HEK293T (cell line): ENCODE measurements around the gene EXOSC7.
"Not testable (repeated sequence)": the region's sequence is repeated elsewhere in the genome, so short reads cannot be mapped to it uniquely, and the experiment has no call there.

ENCODE experiments used
- CTCF ChIA-PET: fragments of 350-600 bp; formaldehyde crosslinking; extraction: SDS; loops from one replicate; lab custom pipeline; 2021; ENCODE audit warnings: antibody characterized with exemption, inconsistent platforms; lab: Yijun Ruan, JAX
- POLR2A ChIA-PET: fragments of 350-600 bp; formaldehyde crosslinking; extraction: SDS; loops from one replicate; lab custom pipeline; 2020; ENCODE audit warnings: antibody characterized with exemption, inconsistent platforms; lab: Yijun Ruan, JAX
- DNase-seq: peaks from one replicate; pipeline ENCODE4 v3.0.0; 2012; ENCODE audit warnings: mixed read lengths; ENCODE audit errors: extremely low spot score
- ARNT ChIP-seq: fragments of 450-650 bp; IDR thresholded peaks from 2 replicates; pipeline ENCODE4 v1.6.1; 2017; ENCODE audit warnings: mild to moderate bottlenecking
- BHLHE40 ChIP-seq: fragments of 450-650 bp; IDR thresholded peaks from 2 replicates; pipeline ENCODE4 v1.6.1; 2016; ENCODE audit warnings: mild to moderate bottlenecking, moderate library complexity, borderline replicate concordance
- CTBP1 ChIP-seq: fragments of 450-650 bp; IDR thresholded peaks from 2 replicates; pipeline ENCODE4 v1.6.1; 2016; ENCODE audit warnings: borderline replicate concordance
- ELF4 ChIP-seq: fragments of 450-650 bp; IDR thresholded peaks from 2 replicates; pipeline ENCODE4 v1.6.1; 2017; ENCODE audit warnings: antibody characterized with exemption
- FOXA1 ChIP-seq: fragments of 450-650 bp; IDR thresholded peaks from 2 replicates; pipeline ENCODE4 v1.6.1; 2016; ENCODE audit warnings: mild to moderate bottlenecking
- FOXK2 ChIP-seq: fragments of 450-650 bp; IDR thresholded peaks from 2 replicates; pipeline ENCODE4 v1.6.1; 2016; ENCODE audit warnings: mild to moderate bottlenecking
- FOXM1 ChIP-seq: fragments of 450-650 bp; IDR thresholded peaks from 2 replicates; pipeline ENCODE4 v1.6.1; 2017; ENCODE audit warnings: mild to moderate bottlenecking, borderline replicate concordance
- HDGF ChIP-seq: fragments of 450-650 bp; IDR thresholded peaks from 2 replicates; pipeline ENCODE4 v1.6.1; 2017; ENCODE audit warnings: antibody characterized with exemption, borderline replicate concordance
- L3MBTL2 ChIP-seq: fragments of 450-650 bp; conservative IDR thresholded peaks from 2 replicates; pipeline ENCODE4 v1.6.1; 2016; ENCODE audit warnings: mild to moderate bottlenecking
- LEF1 ChIP-seq: fragments of 450-650 bp; IDR thresholded peaks from 2 replicates; pipeline ENCODE4 v1.6.1; 2017; ENCODE audit warnings: mild to moderate bottlenecking, borderline replicate concordance
- NFRKB ChIP-seq: fragments of 450-650 bp; IDR thresholded peaks from 2 replicates; pipeline ENCODE4 v1.6.1; 2016; ENCODE audit warnings: mild to moderate bottlenecking, moderate library complexity
- SP1 ChIP-seq: fragments of 450-650 bp; IDR thresholded peaks from 2 replicates; pipeline ENCODE4 v1.6.1; 2017
- SUZ12 ChIP-seq: fragments of 450-650 bp; IDR thresholded peaks from 2 replicates; pipeline ENCODE4 v1.6.1; 2016; ENCODE audit warnings: mild to moderate bottlenecking
- TARDBP ChIP-seq: fragments of 450-650 bp; IDR thresholded peaks from 2 replicates; pipeline ENCODE4 v1.6.1; 2016
- ZNF384 ChIP-seq: fragments of 450-650 bp; IDR thresholded peaks from 2 replicates; pipeline ENCODE4 v1.6.1; 2016
- TF ChIP-seq, protein P1 (sequence below): fragments of 450-650 bp; IDR thresholded peaks from 2 replicates; pipeline ENCODE4 v1.6.1; 2016

The EXOSC7 gene

DNA sequence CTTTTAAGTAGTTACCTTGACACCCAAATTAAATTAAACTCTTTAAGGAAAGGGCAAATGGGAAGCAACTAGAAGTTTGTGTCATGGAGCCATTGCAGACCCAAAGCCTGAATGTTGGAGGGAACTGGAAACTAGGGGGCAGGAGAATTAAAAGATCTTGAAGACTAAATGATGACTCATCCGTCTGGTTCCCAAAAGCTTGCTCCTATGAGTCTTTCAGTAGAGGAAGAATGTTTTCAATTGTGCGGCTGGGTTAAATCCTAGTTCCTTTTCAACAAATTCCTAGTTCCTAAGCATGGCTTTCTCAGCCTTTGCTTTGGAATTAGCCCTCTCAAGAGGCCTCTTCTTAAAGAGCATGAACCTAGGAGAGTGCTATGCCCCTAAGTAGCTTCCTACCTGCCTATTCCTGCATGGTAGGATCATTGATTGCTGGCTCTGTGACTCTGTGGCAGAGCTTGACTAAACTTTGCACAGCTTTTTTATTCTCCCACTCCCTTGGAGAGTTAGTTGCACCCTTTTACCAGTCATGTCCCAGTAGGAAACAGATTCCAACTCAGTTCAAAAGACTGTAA, 67.8 kb downstream of the EXOSC7 start:
- DNase-seq, result no peak
- CTCF ChIA-PET, result interaction anchor here (0.6 to 6.5 kb wide), 3 partner anchors 145 to 506 kb away, joined by 3 to 52 read pairs (median 3); no protein-coding TSS in a partner anchor
- POLR2A ChIA-PET, result no interaction called here
- no peak for TF ChIP-seq SP1
- no peak for TF ChIP-seq TARDBP
- no peak for TF ChIP-seq ARNT
- no peak for TF ChIP-seq FOXA1
- no peak for TF ChIP-seq BHLHE40
- TF ChIP-seq L3MBTL2, result no peak
- no peak for TF ChIP-seq CTBP1
- no peak for TF ChIP-seq LEF1
- no peak for TF ChIP-seq NFRKB

DNA sequence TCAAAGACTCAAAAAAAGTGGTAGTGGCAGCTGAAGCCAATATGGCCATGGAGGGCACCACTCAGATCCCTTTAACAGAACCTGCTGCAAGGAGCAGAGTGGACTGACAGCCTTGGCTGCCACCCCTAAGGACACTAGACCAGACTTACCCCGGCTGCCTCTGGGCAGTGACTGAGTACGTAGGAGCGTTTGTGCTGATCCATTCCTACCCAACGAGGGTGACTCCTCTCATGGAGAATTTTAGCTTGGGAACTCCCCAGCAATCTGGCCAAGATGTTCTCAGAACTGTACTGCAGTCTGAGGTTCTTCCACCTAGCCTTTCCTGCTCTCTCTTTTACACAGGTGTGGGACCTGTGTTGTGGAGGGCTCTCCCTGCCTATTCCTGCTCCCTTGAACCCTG, 72.2 kb downstream of the EXOSC7 start:
- no peak for DNase-seq
- no peak for TF ChIP-seq HDGF
- no peak for TF ChIP-seq TARDBP
- POLR2A ChIA-PET, result no interaction called here

DNA sequence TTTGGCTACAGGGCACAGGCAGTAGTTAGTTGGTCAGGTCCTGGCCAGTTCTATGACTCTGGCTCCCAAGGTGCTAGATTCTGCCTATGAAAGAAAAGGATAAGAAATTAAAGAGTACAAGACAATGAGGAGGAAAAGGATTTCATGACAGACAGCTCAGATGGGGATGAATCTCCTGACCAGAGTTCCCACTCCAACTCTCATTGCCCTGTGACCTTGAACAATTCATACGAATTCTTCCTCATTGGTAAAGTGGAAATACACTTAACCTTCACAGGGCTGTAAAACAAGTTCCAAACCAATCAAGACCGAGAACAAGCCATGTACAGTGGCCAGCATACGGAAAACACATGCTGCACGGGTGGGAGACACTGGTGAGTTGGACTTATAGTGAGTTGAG, 73.8 kb downstream of the EXOSC7 start:
- ChIA-PET POLR2A (no interaction called here), CTCF (no interaction called here)
- DNase-seq, result no peak
- TF ChIP-seq FOXA1 (no peak), SP1 (no peak), TARDBP (no peak), SUZ12 (no peak), BHLHE40 (no peak), FOXK2 (no peak), ELF4 (no peak), HDGF (no peak), L3MBTL2 (no peak), ZNF384 (no peak), ARNT (no peak)

More for the DNA sequence above, 72.2 kb downstream of the EXOSC7 start:
- CTCF ChIA-PET, result no interaction called here

DNA sequence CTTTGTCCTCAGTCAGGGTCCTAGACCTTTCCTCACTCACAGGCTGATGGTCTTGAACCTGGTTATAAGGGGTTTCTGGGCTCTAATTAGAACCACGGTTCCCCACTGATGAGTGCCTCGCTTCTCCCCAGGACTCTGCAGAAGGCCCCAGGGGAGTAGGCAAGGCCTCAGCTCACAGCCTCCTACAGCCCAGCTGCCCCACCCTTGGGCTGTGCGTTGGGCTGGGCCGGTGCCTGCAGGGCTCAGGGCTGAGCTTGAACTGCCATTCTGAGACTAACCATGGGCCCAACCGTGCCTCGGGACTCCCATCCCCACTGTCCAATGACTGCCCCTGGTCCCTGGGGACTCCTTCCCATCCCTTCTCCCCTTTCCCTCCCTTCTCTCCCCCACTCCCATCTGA, 75.6 kb downstream of the EXOSC7 start:
- TF ChIP-seq, protein P1, sequence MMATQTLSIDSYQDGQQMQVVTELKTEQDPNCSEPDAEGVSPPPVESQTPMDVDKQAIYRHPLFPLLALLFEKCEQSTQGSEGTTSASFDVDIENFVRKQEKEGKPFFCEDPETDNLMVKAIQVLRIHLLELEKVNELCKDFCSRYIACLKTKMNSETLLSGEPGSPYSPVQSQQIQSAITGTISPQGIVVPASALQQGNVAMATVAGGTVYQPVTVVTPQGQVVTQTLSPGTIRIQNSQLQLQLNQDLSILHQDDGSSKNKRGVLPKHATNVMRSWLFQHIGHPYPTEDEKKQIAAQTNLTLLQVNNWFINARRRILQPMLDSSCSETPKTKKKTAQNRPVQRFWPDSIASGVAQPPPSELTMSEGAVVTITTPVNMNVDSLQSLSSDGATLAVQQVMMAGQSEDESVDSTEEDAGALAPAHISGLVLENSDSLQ, result no peak
- no peak for TF ChIP-seq SP1
- POLR2A ChIA-PET, result no interaction called here
- CTCF ChIA-PET, result interaction anchor here (1.5 kb wide), 1 partner anchor 159 kb away, joined by 3 read pairs; no protein-coding TSS in a partner anchor
- DNase-seq, result no peak

DNA sequence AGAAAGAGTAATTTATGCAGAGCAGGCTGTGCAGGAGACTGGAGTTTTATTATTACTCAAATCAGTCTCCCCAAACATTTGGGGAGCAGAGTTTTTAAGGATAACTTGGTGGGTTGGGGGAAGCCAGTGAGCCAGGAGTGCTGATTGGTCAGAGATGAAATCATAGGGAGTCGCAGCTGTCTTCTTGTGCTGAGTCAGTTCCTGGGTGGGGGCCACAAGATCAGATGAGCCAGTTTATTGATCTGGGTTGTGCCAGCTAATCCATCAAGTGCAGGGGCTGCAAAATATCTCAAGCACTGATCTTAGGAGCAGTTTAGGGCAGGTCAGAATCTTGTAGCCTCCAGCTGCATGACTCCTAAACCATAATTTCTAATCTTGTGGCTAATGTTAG, 77.8 kb downstream of the EXOSC7 start:
- POLR2A ChIA-PET, DNase-seq, CTCF ChIA-PET: not testable (repeated sequence)

DNA sequence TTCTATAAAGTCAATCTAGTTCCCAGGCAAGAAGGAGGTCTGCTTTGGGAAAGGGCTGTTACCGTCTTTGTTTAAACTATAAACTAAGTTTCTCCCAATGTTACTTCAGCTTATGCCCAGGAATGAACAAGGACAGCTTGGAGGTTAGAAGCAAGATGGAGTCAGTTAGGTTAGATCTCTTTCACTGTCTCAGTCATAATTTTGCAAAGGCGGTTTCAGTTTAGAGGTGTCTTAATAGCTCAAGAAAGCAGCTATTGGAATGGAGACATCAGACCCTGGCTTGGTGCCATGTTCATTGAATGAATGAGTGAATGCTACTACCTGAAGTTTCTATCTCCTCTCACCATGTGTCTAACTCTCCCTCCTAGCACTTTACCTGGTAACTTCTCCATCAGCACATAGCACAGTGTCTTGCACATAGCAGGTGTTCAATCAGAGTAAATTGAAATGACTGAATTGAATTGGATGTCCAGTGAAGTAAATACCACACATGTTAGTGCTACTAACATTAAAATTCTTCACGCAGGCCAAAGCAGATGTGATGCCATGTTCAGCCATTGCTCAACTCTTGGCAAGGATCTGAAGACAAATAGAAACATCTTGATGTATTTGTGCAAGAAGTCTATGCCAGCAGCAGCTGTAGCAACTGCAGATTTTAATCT, 78.3 kb downstream of the EXOSC7 start:
- no peak for DNase-seq
- POLR2A ChIA-PET, result no interaction called here
- CTCF ChIA-PET, result interaction anchor here (1.4 kb wide), 1 partner anchor 14 kb away, joined by 6 read pairs; no protein-coding TSS in a partner anchor
- no peak for TF ChIP-seq ZNF384
- TF ChIP-seq LEF1, result no peak
- TF ChIP-seq ELF4, result no peak
- TF ChIP-seq SP1, result no peak
- TF ChIP-seq, protein P1, result no peak
- no peak for TF ChIP-seq SUZ12
- no peak for TF ChIP-seq NFRKB
- no peak for TF ChIP-seq FOXK2
- TF ChIP-seq FOXM1, result no peak

DNA sequence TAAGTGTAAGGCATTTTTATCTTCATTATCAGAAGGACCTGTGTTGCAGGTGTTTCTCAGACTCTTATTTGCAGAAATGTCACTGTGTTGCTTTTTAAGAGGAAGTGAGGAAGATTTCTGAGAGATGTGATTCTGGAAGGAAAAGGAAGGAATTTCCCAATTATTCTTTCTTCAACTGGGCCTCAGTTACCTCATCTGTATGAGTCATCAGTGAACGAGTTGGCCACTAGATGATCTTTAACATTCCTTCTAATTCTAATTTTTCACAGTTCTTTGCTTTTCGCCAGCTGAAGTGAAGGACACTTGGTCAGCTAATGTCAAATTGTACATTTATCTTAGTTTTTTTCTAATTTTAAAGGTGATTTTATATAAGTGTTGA, 79.0 kb downstream of the EXOSC7 start:
- DNase-seq, result no peak
- ChIA-PET CTCF (interaction anchor here (0.6 to 1.4 kb wide), 5 partner anchors 10 to 155 kb away, joined by 3 to 6 read pairs (median 4); no protein-coding TSS in a partner anchor), POLR2A (interaction anchor here (0.7 kb wide), 1 partner anchor 1057 kb away, joined by 3 read pairs; no protein-coding TSS in a partner anchor)
- TF ChIP-seq ZNF384 (no peak), ARNT (no peak), FOXK2 (no peak), SUZ12 (no peak), LEF1 (no peak), CTBP1 (no peak), BHLHE40 (no peak), NFRKB (no peak), TARDBP (no peak), FOXM1 (no peak), SP1 (no peak)
- TF ChIP-seq, protein P1, result no peak
